NCI-H2107 (cell line): ENCODE measurements around the gene TTC9B.
"Not testable (repeated sequence)": the region's sequence is repeated elsewhere in the genome, so short reads cannot be mapped to it uniquely, and the experiment has no call there.

ENCODE experiments used
- DNase-seq: peaks from one replicate; lab custom pipeline; 2025; lab: John Stamatoyannopoulos, UW

The TTC9B gene

GRCh38 chr19:40170303-40170989, 47.7 kb downstream of the TTC9B start:
- DNase-seq, result not testable (repeated sequence)

GRCh38 chr19:40169482-40170302, 48.5 kb downstream of the TTC9B start:
- not testable (repeated sequence) for DNase-seq
